Bronchial epithelial cell (primary cell): ENCODE data around the gene GRIK4. TPM values are rescaled to one million over a fixed set of nuclear protein-coding genes. Genes with fewer than 3 reads are reported as not detected.

Experiments used
- DNase-seq: peaks from one replicate; pipeline ENCODE4 v3.0.0-alpha.2; 2010; ENCODE audit warnings: low read depth
- FAIRE-seq: peaks from 2 replicates; lab custom pipeline; 2011; peaks lifted over from hg19 to GRCh38; lab: Jason Lieb, UNC
- H3K27me3 ChIP-seq: 2 replicates; pipeline ENCODE4 v1.5.1; 2011; ENCODE audit warnings: low read length; ENCODE audit not compliant: control insufficient read depth, insufficient read depth
- H3K36me3 ChIP-seq: 2 replicates; pipeline ENCODE4 v1.5.1; 2011; ENCODE audit warnings: low read length; ENCODE audit not compliant: control insufficient read depth, insufficient read depth
- H3K4me3 ChIP-seq: 2 replicates; pipeline ENCODE4 v1.5.1; 2011; ENCODE audit warnings: mild to moderate bottlenecking, low read depth, low read length, control low read depth
- CTCF ChIP-seq: IDR thresholded peaks from 2 replicates; pipeline ENCODE4 v1.5.1; 2011; ENCODE audit warnings: mild to moderate bottlenecking, moderate library complexity, low read length, control low read depth, inconsistent platforms; ENCODE audit not compliant: insufficient read depth, severe bottlenecking
- total RNA-seq: library from RNA; depleted of rRNA; stranded (reverse); fragments of >200 nt; gene quantifications from 2 replicates; pipeline ENCODE4 v1.2.1, GENCODE V29; 2014

GRIK4 gene
- total RNA-seq, 1 donor from 2014 or later, result not detected

- DNase-seq (no peak), FAIRE-seq (no peak)
- Histone ChIP-seq H3K36me3 (no peaks in the 10 kb centered on the region), H3K4me3 (no peak overlapping the region), H3K27me3 (no peaks in the 10 kb centered on the region)
- TF ChIP-seq CTCF, result no peak
Observed at GRCh38 chr11:120900643-120901042, 389.1 kb downstream of the GRIK4 start.

GRCh38 chr11:120903686-120904085, 392.1 kb downstream of the GRIK4 start:
- Histone ChIP-seq H3K36me3 (no peaks in the 10 kb centered on the region), H3K4me3 (no peak overlapping the region), H3K27me3 (no peaks in the 10 kb centered on the region)
- DNase-seq (no peak), FAIRE-seq (no peak)
- no peak for TF ChIP-seq CTCF

GRCh38 chr11:120904116-120904515, 392.6 kb downstream of the GRIK4 start:
- no peak overlapping the region for H3K4me3 ChIP-seq
- H3K27me3 ChIP-seq, result no peaks in the 10 kb centered on the region
- no peaks in the 10 kb centered on the region for H3K36me3 ChIP-seq
- DNase-seq (peak; percentile 17), FAIRE-seq (no peak)
- TF ChIP-seq CTCF, result no peak

- H3K27me3 ChIP-seq, result no peaks in the 10 kb centered on the region
- DNase-seq (no peak), FAIRE-seq (peak; percentile 66)
- no peaks in the 10 kb centered on the region for H3K36me3 ChIP-seq
- no peak for TF ChIP-seq CTCF
- H3K4me3 ChIP-seq, result no peak overlapping the region
Observed at GRCh38 chr11:120906766-120907165, 395.2 kb downstream of the GRIK4 start.

- Histone ChIP-seq H3K36me3 (no peaks in the 10 kb centered on the region), H3K4me3 (no peak overlapping the region), H3K27me3 (no peaks in the 10 kb centered on the region)
- TF ChIP-seq CTCF, result no peak
- FAIRE-seq (no peak), DNase-seq (no peak)
Observed at GRCh38 chr11:120907971-120908370, 396.4 kb downstream of the GRIK4 start.

- H3K36me3 ChIP-seq, result no peaks in the 10 kb centered on the region
- no peak for DNase-seq
- no peaks in the 10 kb centered on the region for H3K27me3 ChIP-seq
- TF ChIP-seq CTCF, result no peak
- peak; percentile 86 for FAIRE-seq
- no peak overlapping the region for H3K4me3 ChIP-seq
Observed at GRCh38 chr11:120908461-120909181, 397.1 kb downstream of the GRIK4 start.
